GM19463 (cell line): ENCODE results near the gene MPO.

Source experiments
- ATAC-seq: cut with Tn5 transposase; IDR thresholded peaks from one replicate; pipeline ENCODE4 v1.9.1; 2021; ENCODE audit warnings: mild to moderate bottlenecking, moderate library complexity; ENCODE audit not compliant: unreplicated experiment

MPO gene

DNA sequence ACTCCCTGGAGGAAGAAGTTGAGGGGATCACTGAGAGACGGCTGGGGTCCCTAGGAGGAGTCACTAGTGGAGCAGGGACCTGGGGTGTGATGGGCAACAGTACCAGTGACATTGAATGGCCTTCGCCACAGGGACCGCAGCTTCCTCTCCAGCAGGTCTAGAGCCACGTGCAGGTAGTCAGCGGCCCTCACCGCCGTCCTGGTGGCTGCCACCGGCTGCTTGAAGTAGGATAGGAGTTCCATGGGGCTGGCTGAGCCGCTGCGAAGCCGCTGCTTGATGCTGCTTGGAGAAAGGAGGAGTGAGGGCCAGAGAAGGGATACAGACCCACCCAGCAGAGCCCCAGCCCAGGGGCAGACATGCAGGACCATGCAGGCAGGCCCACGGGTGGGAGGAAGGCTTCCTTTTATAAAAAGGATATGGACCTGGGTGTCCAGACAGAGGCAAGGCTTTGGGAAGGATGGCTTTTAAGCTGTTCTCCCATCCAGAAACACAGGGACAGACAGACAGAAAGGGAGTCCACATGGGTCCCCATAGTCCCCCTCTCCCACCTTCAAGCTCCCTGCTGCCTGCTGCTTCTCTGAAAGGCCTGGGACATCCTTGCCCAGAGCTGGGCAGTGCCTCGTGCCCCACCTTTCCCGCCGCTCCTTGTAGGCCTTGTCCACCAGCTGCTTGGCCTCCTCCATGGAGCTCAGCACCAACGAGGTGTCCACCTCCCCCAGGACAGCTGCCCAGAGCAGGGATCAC, 827 bp downstream of the MPO start:
- no peak for ATAC-seq

- no peak for ATAC-seq
These were observed 1.6 kb downstream of the MPO start for GRCh38 chr17:58279016-58279711.

GRCh38 chr17:58278661-58279015, 2.1 kb downstream of the MPO start:
- no peak for ATAC-seq

DNA sequence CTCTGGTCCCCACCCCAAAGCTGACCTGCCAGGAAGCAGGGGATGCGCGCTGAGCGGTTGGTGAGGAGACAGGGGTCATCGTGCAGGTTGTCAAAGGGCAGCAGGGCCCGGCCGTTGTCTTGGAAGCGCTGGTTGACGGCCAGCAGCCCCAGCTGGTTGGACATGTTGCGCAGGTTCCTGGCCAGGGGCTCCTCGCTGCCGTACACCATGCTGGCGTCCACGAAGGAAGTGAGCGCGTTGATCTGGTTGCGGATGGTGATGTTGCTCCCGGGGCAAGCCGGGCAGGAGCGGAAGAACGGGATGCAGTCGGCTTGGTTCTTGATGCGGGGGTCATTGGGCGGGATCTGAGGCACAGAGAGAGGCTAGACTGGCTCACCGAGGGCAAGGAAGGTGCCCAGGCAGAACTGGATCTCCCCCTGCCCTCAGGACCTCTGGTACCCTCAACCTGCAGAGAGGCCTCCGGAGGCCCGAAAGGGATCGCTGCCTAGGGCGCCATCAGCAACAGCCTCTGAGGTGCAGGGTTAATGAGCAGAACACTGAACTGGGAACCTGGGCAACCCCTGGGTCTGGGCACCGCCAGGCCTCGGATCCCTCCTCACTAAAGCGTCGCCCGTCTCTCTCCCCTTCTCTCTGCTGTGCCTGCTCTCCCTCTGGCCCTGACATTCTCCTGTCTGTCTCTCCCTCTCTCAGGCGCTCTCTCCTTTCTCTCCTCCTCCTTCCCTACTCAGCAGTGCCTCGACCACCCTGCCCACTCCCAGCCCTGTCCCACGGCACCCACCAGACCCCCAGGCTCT, 2.7 kb downstream of the MPO start:
- ATAC-seq = no peak

DNA sequence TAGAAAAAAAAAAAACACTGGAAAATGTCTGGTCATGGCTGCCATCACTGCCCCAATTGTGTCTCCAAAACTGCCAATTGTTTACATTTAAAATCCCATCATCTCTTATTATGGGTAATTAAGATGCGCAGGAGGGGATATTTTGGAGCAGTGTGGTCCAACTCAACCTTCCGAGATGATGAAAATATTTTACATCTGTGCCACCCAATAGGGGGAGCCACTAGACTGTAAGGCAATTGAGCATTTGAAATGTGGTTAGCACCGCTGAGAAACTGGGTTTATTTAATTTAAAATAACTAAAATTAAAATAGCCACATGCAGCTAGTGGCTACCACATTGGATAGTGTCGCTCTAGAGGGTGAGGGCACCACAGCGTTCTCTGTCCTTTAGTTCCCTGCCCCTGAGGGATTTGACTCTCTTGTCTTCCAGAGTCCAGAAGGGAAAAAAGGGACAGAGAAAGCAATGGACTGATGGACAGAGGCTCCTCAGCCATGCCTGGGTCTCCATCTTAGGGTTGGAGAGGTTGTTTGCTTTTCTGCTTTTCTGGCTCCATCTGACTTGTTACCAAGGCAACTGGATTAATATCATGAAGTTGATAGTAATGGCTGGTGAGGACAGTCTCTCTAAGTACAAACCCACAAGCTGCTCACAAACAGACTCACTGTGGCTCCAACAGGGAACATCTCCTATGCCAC, 3.5 kb downstream of the MPO start:
- no peak for ATAC-seq

DNA sequence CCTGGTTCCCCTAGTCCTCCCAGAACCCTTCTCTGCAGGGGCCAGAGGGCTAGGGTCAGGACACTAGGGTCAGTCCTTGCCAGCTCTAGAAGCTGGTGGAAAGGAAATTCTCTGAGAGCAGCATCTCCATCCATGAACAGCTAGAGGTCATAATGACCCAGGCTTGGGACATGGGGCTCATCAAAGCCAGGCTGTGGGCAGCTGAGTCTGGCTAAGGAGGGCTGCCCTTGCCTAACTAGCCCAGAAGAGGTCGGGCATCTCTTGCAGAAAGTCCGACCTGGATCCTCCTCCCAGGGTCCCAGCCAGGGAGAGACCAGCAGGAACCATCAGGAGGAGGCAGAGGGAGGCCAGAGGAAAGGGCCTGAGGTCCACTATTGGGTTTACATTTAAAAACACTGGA, 4.3 kb downstream of the MPO start:
- ATAC-seq = no peak

- no peak for ATAC-seq
These were observed 5.3 kb downstream of the MPO start for GRCh38 chr17:58275417-58275816.

GRCh38 chr17:58273453-58274104, 7.2 kb downstream of the MPO start:
- no peak for ATAC-seq

GRCh38 chr17:58272367-58273280, 8.1 kb downstream of the MPO start:
- ATAC-seq = no peak

DNA sequence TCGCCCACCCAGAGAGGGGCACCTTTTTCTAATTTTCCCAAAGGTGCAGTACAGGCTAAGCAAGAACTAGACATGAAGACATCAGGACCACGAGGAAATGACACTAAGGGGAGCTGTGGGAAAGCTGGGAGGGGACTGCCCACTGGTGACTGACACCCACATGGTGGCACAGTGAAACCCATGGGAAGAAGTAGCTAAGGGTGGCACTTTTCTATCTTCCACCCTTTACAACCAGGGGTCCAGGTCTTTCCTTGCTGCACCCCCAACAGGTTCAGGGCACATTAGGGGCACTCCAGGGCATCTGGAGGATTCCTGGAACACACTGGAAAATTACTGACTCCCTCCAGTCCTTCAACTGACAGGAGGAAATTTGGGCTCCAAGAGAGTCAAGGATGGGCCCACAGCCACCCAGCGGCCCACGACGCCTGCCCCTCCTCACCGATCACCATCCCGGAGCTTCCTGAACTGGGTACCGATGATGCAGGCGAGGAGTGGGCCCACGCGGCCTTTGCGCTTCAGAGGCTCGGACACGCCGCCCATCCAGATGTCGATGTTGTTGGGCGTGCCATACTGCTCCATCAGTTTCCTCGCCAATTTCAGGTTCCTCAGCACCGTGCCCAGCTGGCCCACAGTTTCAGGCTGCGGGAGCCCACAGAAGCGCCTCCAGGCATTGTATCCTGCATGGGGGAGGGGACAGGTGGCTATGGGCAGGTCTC, 9.4 kb downstream of the MPO start:
- no peak for ATAC-seq

- no peak for ATAC-seq
These were observed 10.1 kb downstream of the MPO start for GRCh38 chr17:58270476-58271215.

DNA sequence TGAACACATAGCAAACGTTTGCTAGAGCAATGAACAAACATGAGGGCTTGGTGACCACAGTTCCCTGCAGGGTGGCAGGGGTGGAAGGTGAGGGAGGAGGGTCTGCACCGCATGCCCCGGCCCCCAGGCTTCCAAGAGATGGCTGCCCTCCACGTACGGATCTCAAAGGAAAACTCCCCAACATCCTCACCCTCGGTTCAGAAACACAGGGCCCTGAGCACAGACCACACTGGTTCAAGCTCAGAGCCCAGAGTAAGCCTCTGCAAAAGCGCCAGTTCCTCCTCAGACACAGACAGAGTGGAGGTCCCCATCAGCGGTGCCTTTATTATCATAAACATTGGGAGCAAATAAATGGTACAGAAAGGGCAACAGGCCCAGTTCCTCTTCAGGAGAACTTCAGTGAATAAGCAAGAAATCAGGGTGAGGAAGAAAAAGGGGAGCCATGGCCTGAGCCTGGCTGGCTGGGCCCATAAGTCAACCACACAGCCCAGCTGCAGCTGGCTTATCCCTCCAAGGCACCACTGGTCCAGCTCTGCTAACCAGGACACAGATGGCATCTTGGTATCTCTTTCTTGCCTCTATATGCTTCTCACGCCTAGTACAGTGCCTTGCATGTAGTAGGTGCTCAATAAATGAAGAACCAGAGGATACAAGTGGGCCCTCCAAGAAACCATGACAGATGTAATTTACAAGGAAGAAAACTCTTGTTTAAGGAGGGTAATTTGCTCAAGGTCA, 11.0 kb downstream of the MPO start:
- ATAC-seq = no peak

DNA sequence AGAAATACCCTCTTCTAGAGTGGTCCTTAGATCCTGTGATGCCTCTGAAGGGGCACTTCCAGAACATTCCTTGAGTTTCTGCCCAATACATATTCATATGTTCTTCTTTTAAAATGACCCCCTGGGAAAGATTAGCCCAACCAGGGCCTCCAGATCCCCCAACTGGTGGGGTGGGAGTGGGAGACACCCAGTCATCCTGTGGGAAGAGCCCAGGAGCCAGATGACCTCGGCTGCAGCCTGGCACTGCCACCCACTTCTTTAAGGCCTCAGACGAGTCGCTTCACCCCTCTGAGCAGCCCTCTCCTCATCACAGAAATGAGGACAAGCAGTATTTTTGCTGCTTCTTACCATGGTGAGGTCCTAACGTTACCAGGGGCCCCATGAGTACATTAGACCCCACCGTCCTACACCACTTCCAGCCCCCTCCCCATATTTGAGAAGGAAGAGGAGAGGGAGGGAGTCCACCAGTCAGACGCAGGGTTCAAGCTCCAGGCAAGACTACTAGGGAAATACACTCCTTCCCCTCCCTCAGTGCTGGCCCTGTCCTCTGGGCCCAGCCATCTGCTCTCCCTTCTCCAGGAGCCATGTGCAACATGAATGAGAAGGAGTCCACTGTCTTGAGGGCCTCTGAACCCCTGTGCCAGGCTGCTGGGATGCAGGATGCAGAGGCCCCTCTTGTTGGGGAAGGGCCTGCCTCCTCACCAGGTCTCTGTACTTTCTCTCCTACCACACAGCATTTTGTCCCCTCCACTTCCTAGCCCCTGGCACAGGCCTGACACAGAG, 11.8 kb downstream of the MPO start:
- ATAC-seq = no peak

GRCh38 chr17:58268326-58268725, 12.4 kb downstream of the MPO start:
- no peak for ATAC-seq

- no peak for ATAC-seq
These were observed 13.1 kb downstream of the MPO start for GRCh38 chr17:58267347-58268324.
